T-helper 1 cell treated with Interleukin-12 subunit alpha and Interleukin-12 subunit beta and Interleukin-4 antibody, amounts not matched to agents 30 ng/mL and 1 ng/mL, for 36 hours (primary cell): ENCODE measurements around the gene KRTAP12-4. TPM values are rescaled to one million over a fixed set of nuclear protein-coding genes. Genes with fewer than 3 reads are reported as not detected.
"Not testable (repeated sequence)": the region's sequence is repeated elsewhere in the genome, so short reads cannot be mapped to it uniquely, and the experiment has no call there.

ENCODE experiments used
- intact Hi-C: fragments of 100-400 bp; cut with micrococcal nuclease; formaldehyde crosslinking; loops from one replicate; pipeline ENCODE4 v1.15.1; 2024
- total RNA-seq: library from RNA; stranded (reverse); gene quantifications from 2 replicates; pipeline ENCODE4 v1.2.3, GENCODE V29; 2022

Gene KRTAP12-4
- total RNA-seq, 1 donor from 2014 or later = not detected

DNA sequence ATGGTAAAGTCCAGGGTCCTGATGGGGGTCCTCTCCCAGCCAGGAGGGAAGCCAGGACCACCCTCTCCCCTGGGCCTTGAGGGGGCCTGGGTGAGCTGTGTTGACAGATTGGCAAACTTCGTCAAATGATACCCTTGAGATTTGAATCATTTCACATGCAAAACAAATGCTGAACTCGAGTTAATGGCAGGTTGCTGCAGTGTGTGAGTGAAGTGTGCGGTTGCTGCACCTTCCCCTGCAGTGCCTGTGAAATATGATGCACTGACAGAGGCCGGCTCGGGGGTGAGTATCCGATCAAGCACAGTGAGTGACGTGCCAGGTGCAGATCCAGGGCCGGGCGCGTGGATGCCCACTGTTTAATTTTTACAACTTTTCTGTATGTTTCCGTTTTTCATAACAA is 33.2 kb upstream of the KRTAP12-4 start:
- intact Hi-C loops = no loop called here

DNA sequence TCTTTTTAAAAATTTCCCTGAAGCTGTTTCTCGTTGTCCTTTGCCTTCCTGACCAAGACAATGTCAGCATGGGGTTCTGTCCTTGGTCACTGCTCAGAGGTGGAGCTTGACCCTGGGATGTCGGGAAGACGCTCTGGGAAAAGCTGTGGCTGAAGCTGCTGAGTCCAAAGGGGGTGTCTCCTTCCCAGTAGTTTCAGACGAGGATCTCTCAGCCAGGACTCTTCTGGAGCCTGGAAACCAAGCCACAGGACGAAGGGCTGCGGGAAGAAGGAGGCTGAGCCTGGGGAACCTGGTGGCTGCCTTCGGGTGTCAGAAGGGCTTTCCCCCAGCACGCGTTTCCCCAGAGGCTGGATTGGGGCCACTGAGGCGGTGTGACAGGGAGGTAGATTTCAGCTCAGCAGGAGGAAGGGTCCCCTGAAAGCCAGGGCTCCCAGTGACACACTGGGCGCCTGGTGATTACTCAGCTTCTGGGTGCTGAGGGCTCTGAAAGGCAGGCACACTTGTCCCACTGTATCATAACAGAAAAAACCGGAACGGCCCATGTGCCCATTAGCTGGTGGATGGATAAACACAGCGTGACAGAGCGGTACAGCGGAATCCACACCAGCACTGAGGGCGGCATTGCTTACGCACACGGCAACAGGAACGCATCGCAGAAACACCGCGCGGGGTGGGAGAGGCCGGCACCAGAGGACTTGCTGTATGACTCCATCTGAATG is 32.5 kb upstream of the KRTAP12-4 start:
- intact Hi-C loops = no loop called here

DNA sequence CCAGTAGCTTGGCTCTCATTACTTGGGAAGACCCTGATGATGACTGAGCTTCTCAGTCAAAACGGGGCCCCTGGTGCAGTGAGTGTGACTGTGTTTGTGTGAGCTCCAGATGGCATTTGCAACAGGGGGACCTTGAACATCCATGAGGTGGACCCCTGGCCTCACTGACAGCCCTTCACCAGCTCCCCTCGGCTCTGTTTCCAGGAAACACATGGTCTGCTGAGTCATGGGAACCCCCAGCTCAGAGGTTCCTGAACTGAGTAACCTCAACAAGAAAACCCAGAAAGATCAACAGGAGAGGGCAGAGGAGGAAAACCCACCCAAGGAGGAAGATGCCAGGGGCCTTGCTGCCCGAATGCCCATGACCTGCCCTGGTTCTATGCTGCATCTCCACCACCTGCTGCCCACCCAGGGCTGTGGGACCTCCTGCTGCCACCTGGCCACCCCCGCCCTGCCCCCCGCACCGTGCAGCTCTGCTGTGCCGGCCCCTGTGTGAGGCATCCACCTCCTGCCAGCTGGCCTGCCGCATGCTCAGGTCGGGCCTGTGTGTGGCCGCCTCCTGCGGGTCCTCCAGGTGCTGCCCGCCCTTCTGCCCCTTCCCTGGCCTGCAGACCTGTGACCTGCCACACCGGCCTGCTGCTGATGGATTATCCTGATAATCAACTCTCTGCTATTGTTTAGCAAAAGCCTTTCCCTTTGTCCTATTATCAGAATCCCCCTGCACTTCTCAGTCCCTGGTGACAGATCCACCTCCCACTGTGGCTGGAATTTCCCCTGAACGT is 31.7 kb upstream of the KRTAP12-4 start:
- intact Hi-C loops = no loop called here

DNA sequence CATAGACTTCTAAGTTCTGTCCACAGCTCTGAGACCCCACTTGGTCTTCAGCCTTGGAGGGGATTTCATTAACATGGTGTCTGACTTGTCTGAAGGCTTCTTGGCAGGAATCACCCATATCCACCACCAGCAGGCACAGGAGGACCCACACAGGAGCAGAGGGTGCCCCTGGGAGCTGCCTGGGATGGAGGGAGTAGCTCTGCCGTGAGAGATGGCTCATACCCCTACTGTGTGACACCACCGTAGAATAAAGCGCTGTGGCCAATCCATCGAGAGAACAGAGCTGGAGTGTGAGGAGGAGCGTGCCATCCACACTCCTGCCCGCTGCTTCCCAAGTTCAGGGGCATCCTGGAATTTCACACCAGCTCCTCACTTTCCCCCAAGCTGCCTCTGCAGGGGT is 30.6 kb upstream of the KRTAP12-4 start:
- intact Hi-C loops = not testable (repeated sequence)

DNA sequence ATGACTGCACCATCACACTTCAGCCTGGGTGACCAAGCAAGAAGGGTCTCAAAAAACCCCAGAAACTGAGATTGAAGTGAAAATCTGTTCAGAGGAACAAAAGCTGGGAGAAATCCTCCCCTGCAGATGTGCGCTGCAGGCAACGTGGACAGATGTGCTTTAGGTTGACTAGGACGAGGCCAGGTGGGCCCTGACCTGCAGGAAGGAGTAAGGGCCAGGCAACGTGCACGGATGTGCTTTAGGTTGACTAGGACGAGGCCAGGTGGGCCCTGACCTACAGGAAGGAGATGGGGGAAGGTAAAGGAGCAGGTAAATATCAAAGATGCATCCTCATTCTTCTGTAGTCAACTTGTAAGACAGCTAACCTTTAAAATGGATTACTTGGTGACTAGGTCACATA is 30.0 kb upstream of the KRTAP12-4 start:
- intact Hi-C loops = no loop called here

DNA sequence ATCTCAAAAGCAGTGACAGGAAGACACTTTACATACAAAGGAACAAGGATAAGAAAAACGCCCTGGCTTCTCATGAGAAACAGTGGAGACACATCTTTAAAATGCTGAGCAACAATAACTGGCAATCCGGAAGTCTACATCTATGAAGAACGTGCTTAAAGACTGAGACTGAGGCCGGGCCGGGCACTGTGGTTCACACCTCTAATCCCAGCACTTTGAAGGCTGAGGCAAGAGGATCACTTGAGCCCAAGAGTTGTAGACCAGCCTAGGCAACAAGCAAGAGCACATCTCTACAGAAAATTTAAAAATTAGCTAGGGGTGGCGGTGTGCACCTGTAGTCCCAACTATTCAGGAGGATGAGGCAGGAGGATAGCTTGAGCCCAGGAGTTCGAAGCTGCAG is 29.6 kb upstream of the KRTAP12-4 start:
- intact Hi-C loops = no loop called here

DNA sequence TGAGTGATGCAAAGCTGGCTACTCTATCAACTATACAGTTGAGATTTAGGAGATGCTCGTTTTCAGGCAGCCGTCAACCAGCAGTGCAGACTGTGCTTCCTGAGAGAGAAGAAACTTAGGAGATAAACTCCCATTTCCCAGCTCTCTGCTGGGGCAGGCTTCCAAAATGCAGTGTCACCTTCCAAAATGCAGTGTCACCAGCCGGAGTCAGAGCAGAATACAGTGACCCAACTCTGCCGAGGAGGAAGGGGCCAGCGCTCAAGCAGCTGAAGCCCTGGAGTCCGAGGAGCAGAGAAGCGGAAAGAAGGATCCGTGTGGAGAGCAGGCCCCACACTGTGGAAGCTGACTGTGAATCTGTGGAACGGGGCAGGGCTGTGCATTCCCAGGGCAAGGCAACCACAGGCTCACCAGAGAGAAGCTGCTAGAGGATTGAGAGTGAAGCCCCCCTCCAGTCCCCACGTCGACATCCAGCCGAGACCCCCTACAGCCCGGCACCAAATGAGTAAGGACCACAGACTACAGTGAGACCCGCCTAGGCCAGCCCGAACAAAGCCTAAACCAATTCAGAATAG is 28.2 kb upstream of the KRTAP12-4 start:
- intact Hi-C loops = no loop called here

DNA sequence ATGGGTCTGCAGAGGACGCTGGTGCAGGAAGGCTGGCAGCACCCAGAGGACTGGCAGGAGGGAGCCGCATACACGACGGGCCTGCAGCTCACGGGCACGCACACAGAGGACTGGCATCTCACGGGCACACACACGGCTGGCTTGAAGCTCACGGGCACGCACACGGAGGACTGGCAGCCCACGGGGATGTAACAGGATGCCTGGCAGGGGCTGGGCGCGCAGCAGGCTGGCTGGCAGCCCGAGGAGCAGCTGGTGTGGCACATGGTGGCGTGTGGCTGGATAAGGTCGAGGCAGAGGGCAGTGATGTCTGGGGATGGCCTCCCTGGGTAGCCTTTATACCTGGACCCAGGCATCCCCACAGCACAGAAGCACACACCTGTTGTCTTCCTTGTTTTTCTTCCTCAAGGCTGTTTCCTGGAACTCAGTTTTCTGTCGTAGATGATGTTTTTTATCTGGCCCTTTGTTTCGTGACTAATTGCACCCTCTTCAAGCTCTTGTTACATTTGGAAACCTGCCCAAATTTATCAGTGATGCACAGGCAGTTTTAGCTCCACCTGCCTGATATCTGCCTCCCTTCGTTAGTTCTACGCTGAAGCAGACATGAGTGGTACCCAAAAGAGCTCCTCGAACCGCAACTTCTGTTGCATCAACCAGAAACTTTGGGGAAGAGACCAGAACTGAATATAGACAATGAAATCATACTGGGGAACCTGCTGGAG is 27.6 kb upstream of the KRTAP12-4 start, which contains the start of gene KRTAP12-1:
TSS of gene KRTAP12-1 (minus strand) at position 303 of the 719 bp plus-strand sequence. CDS start at position 263, 40 bp downstream.
- intact Hi-C loops = no loop called here

DNA sequence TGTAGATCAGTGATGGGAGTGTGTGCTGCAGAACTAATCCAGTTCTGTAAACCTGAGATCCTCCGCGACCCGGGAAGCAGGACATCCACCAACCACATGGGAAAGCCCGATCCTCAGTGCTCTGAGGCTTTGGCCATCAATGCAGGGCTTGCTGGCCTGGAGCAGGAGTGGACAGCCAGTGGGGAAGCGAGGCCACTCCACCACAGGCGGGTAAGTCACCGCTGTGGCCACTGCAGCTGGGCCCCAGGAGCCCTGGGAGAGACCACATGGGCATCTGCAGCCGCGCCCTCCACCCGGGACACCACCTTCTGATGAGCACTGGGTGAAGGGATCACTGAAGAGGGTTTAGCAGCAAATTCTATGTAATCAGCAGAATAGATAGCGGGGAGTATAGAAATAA is 26.7 kb upstream of the KRTAP12-4 start:
- intact Hi-C loops = no loop called here

DNA sequence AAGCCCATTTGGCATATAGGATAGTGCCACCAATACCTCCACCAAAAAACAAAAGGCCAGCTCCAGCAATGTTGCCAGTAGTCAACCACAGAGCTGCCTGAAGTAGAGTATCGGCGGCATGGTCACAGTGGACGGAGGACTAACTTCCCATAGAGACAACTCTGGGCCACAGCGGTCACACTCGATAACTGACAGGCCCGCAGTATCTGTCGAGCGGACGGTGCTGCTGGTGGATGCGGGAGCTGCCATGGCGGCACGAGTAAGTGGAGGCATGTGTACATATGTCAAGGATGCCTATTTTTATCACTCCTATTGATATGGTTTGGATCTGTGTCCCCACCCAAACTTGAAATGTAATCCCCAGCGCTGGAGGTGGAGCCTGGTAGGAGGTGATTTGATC is 23.4 kb upstream of the KRTAP12-4 start:
- intact Hi-C loops = no loop called here

DNA sequence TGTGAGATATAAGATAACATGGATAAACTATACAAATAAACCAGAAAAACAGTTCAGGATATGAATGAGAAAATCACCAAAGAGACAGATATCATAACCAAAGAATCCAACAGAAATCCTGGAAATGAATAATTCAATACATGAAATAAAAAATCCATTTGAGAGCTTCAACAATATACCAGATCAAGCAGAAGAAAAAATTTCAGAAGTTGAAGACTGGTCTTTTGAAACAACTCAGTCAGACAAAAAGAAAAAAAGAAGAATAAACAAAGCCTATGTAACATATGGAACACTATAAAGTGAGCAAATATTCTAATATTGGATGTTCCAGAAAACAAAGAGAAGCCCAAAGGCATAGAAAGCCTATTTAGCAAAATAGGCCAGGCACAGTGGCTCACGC is 17.5 kb upstream of the KRTAP12-4 start:
- intact Hi-C loops = no loop called here

DNA sequence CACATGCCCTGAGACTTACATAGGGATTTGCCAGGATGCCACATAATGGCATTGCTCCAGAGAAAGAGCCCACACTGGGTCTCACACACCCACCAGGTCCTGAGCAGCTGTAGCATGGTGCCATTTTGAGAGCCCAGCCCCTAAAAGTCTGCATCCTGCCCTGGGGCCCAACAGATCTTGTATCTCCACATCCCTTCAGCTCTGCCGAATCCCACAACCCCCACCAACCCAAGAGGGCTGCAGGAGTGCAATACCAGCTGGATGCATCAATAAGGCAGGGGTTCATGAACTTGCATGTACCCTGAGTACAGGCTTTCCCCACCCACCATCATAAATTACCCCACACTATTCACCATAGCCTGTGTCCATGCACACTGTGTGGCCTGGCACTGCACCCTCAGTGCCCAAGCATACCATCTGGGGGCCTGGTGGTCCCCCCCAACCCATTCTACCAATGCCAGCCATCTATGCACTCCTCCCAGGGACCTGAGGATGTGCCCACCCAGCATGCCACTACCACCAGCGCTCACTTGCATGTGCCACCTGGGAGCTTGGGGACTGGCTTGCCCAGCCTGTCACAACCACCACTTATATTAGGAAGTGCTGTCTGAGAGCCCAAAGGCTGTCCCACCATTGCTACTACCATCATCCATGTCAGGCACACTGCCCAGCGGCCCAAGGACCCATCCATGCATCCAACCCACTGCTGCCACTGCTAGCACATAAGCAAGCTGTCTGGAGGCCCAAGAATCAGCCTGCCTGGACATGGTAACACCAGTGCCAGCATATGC is 16.4 kb upstream of the KRTAP12-4 start:
- intact Hi-C loops = no loop called here

DNA sequence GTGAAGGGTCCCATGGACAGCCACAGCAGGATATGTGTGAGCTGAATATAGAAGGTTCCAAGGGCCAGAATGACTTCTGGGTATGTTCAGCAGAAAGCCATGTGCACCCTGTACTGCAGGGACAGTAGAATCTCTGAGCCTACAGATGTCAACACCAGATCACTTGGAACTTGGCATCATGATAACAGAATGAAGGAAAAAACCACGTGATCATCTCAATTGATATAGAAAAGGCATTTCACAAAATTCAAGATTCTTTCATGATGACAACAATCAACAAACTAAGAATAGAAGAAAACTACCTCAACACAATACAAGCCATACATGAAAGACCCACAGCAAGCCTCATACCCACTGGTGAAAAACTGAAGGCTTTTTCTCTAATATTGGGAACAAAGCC is 13.2 kb upstream of the KRTAP12-4 start:
- intact Hi-C loops = no loop called here

DNA sequence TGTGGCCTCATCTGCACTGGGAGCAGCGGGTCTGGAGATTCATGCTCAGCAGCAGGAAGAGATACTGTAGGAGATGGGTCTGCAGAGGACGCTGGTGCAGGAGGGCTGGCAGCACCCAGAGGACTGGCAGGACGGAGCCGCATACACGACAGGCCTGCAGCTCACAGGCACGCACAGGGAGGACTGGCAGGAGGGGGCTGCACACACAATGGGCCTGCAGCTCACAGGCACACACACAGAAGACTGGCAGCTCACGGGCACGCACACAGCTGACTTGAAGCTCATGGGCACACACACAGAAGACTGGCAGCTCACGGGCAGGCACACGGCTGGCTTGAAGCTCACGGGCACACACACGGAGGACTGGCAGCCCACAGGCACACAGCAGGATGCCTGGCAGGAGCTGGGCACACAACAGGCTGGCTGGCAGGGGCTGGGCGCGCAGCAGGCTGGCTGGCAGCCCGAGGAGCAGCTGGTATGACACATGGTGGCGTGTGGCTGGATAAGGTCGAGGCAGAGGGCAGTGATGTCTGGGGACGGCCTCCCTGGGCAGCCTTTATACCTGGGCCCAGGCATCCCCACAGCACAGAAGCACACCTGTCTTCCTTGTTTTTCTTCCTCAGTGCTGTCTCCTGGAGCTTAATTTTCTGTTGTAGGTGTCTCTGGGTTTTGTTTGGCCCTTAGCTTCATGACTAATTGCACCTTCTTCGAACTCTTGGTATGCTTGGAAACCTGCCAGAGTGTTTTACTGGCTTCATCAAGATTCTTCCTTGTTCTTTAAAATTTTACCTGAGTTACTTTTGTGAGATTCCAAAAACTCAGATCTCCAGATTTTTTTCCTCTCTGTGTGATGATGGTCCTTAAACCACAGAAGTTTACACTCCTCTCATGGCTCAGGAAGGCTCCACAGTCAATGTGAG is 12.2 kb upstream of the KRTAP12-4 start, which contains the start of gene KRTAP12-2:
TSS of gene KRTAP12-2 (minus strand) at position 527 of the 920 bp plus-strand sequence. CDS start at position 486, 41 bp downstream.
- intact Hi-C loops = no loop called here

DNA sequence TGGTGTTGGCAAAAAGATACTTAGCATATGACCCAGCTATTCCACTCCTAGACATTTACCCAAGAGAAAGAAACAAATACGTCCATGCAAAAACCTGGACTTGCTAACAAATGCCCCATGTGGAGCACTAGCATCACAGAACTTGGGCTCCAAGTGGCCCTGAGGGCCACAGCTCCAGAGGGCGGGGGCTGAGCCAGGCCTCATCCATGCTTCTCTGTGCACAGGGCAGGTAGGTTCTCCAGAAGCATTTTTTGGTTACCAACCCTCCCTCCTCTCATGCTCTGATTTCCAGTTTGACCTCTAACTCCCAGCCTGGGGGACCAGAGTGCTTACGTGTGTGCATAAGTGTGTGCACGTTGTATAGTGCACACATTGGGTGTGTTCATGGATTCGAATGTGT is 10.2 kb upstream of the KRTAP12-4 start:
- intact Hi-C loops = no loop called here

DNA sequence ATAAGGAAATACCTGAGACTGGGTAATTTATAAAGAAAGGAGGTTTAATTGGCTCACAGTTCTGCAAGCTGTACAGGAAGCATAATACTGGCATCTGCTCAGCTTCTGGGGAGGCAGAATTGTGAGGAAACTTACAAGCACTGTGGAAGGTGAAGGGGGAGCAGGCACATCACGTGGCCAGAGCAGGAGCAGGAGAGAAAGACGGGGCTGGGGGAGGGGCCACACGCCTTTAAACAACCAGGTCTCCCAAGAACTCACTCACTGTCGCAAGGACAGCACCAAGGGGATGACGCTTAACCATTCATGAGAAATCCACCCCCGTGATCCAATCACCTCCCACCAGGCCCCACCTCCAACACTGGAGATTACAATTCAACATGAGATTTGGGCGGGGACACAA is 7.1 kb upstream of the KRTAP12-4 start:
- intact Hi-C loops = not testable (repeated sequence)

DNA sequence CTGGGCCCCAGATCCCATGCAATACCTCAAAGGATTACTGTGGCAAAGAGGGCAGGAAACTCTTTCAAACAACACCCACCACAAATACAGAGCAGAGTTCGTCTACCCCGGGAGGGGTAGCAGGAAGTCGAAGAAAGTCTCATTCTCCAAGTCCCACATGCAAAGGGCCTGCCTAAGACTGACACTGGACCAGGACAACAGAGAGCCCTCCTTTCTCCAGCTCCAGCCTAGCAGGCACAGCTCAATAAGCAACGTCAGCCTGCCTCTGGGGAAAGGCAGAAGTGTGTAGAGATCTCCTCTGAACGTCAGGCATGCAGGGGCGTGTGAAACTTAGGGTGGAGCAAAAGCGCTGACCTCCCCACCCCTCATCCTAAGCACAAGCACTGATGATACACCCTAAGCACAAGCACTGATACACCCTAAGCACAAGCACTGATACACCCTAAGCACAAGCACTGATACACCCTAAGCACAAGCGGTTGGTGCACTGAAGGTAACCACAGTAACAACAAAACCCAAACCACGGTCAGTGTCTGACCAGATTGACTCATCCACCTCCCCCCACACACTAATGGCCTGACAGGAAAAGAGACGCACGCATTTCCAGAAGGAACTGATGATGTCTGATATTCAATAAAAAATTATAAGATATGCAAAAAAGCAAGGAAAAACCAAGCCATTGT is 4.6 kb upstream of the KRTAP12-4 start:
- intact Hi-C loops = loop anchor here (2.0 to 10.0 kb wide), 3 partner anchors 14 to 146 kb away; partner anchors contain the start of gene UBE2G2

DNA sequence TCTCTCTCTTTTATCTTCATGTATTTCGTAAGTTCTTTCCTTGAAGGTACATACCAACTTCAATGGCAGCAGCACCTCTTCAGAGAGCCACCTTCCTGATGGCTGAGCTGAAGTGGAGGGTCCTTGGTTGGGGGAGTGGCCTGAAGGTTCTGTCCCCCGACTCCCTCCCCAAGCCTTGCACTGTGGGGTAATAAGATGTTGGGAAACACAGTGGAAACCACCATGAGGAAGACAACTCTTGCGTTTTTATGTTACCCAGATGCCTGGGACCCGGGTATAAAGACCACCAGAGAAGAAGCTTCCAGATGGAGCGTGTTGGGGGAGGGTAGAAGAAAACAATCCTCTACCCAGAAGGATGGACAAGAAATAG is 4.1 kb upstream of the KRTAP12-4 start:
- intact Hi-C loops = loop anchor here (2.0 to 10.0 kb wide), 3 partner anchors 14 to 146 kb away; partner anchors contain the start of gene UBE2G2
